ENCODE measurements around the gene PPM1H.

PPM1H gene

GRCh38 chr12:62909340-62909739 lies 25.6 kb downstream of the PPM1H start:
- no peak overlapping the region for H2AFZ ChIP-seq (ENCODE audit: low read depth, low read length)
- no peak overlapping the region for H3K4me2 ChIP-seq (ENCODE audit: insufficient read depth, low read length)
- peaks cover 7% of the 10 kb centered on the region for H3K27me3 ChIP-seq (ENCODE audit: insufficient read depth, low read length, poor library complexity)
- DNase-seq (no peak), ATAC-seq (ENCODE audit: insufficient read depth, low read depth) (no peak)
- H3K36me3 ChIP-seq (ENCODE audit: insufficient read depth, low read length) = no peaks in the 10 kb centered on the region
- no peak overlapping the region for H3K4me3 ChIP-seq (ENCODE audit: low read depth in 1 of 2, low read length in 2 of 2)
- no peaks in the 10 kb centered on the region for H3K4me1 ChIP-seq (ENCODE audit: insufficient read depth, low read length)
- H3K9ac ChIP-seq (ENCODE audit: low read depth, low read length) = no peak overlapping the region
- no peak for TF ChIP-seq EZH2 (IDR thresholded peaks at IDR 0.05; ENCODE audit: borderline replicate concordance, low read depth, low read length, severe bottlenecking)
- no peak for TF ChIP-seq CTCF (IDR thresholded peaks at IDR 0.05; ENCODE audit: borderline replicate concordance, extremely low read depth, low read length, poor library complexity, severe bottlenecking)
- no peak overlapping the region for H3K27ac ChIP-seq (ENCODE audit: low read length)
- no peaks in the 10 kb centered on the region for H3K9me3 ChIP-seq (ENCODE audit: insufficient read depth, low read length, severe bottlenecking)
- no peaks in the 10 kb centered on the region for H3K79me2 ChIP-seq (ENCODE audit: insufficient read depth, low read length)
- H4K20me1 ChIP-seq (ENCODE audit: insufficient read depth, low read length) = no peaks in the 10 kb centered on the region

GRCh38 chr12:62908674-62909073 lies 26.3 kb downstream of the PPM1H start:
- Histone ChIP-seq H3K9me3 (ENCODE audit: insufficient read depth, low read length, severe bottlenecking) (no peaks in the 10 kb centered on the region), H3K27me3 (ENCODE audit: insufficient read depth, low read length, poor library complexity) (peaks cover 7% of the 10 kb centered on the region), H3K27ac (ENCODE audit: low read length) (no peak overlapping the region), H3K4me2 (ENCODE audit: insufficient read depth, low read length) (no peak overlapping the region), H3K4me3 (ENCODE audit: low read depth in 1 of 2, low read length in 2 of 2) (no peak overlapping the region), H3K4me1 (ENCODE audit: insufficient read depth, low read length) (no peaks in the 10 kb centered on the region), H3K79me2 (ENCODE audit: insufficient read depth, low read length) (no peaks in the 10 kb centered on the region), H4K20me1 (ENCODE audit: insufficient read depth, low read length) (no peaks in the 10 kb centered on the region), H3K36me3 (ENCODE audit: insufficient read depth, low read length) (no peaks in the 10 kb centered on the region), H2AFZ (ENCODE audit: low read depth, low read length) (no peak overlapping the region), H3K9ac (ENCODE audit: low read depth, low read length) (no peak overlapping the region)
- DNase-seq (no peak), ATAC-seq (ENCODE audit: insufficient read depth, low read depth) (no peak)
- TF ChIP-seq EZH2 (IDR thresholded peaks at IDR 0.05; ENCODE audit: borderline replicate concordance, low read depth, low read length, severe bottlenecking) (no peak), CTCF (IDR thresholded peaks at IDR 0.05; ENCODE audit: borderline replicate concordance, extremely low read depth, low read length, poor library complexity, severe bottlenecking) (no peak)

- DNase-seq (no peak), ATAC-seq (ENCODE audit: insufficient read depth, low read depth) (no peak)
- Histone ChIP-seq H3K4me1 (ENCODE audit: insufficient read depth, low read length) (no peaks in the 10 kb centered on the region), H3K79me2 (ENCODE audit: insufficient read depth, low read length) (no peaks in the 10 kb centered on the region), H3K4me2 (ENCODE audit: insufficient read depth, low read length) (no peak overlapping the region), H3K27ac (ENCODE audit: low read length) (no peak overlapping the region), H3K9me3 (ENCODE audit: insufficient read depth, low read length, severe bottlenecking) (no peaks in the 10 kb centered on the region), H3K9ac (ENCODE audit: low read depth, low read length) (no peak overlapping the region), H3K4me3 (ENCODE audit: low read depth in 1 of 2, low read length in 2 of 2) (no peak overlapping the region), H2AFZ (ENCODE audit: low read depth, low read length) (no peak overlapping the region), H4K20me1 (ENCODE audit: insufficient read depth, low read length) (no peaks in the 10 kb centered on the region), H3K36me3 (ENCODE audit: insufficient read depth, low read length) (no peaks in the 10 kb centered on the region), H3K27me3 (ENCODE audit: insufficient read depth, low read length, poor library complexity) (peaks cover 7% of the 10 kb centered on the region)
- TF ChIP-seq EZH2 (IDR thresholded peaks at IDR 0.05; ENCODE audit: borderline replicate concordance, low read depth, low read length, severe bottlenecking) = no peak
- no peak for TF ChIP-seq CTCF (IDR thresholded peaks at IDR 0.05; ENCODE audit: borderline replicate concordance, extremely low read depth, low read length, poor library complexity, severe bottlenecking)
These were observed 27.4 kb downstream of the PPM1H start for GRCh38 chr12:62907561-62907960.

GRCh38 chr12:62907078-62907477 lies 27.9 kb downstream of the PPM1H start:
- TF ChIP-seq EZH2 (IDR thresholded peaks at IDR 0.05; ENCODE audit: borderline replicate concordance, low read depth, low read length, severe bottlenecking) (no peak), CTCF (IDR thresholded peaks at IDR 0.05; ENCODE audit: borderline replicate concordance, extremely low read depth, low read length, poor library complexity, severe bottlenecking) (no peak)
- Histone ChIP-seq H3K9ac (ENCODE audit: low read depth, low read length) (no peak overlapping the region), H3K36me3 (ENCODE audit: insufficient read depth, low read length) (no peaks in the 10 kb centered on the region), H3K9me3 (ENCODE audit: insufficient read depth, low read length, severe bottlenecking) (no peaks in the 10 kb centered on the region), H3K27me3 (ENCODE audit: insufficient read depth, low read length, poor library complexity) (peaks cover 7% of the 10 kb centered on the region), H4K20me1 (ENCODE audit: insufficient read depth, low read length) (no peaks in the 10 kb centered on the region), H3K4me1 (ENCODE audit: insufficient read depth, low read length) (no peaks in the 10 kb centered on the region), H3K27ac (ENCODE audit: low read length) (no peak overlapping the region), H3K4me2 (ENCODE audit: insufficient read depth, low read length) (no peak overlapping the region), H2AFZ (ENCODE audit: low read depth, low read length) (no peak overlapping the region), H3K79me2 (ENCODE audit: insufficient read depth, low read length) (no peaks in the 10 kb centered on the region), H3K4me3 (ENCODE audit: low read depth in 1 of 2, low read length in 2 of 2) (no peak overlapping the region)
- ATAC-seq (ENCODE audit: insufficient read depth, low read depth) (no peak), DNase-seq (no peak)
